NB4 (cell line): Measurements from ENCODE around the gene B4GALT1.

Experiments
- DNase-seq: peaks from one replicate; pipeline ENCODE4 v3.0.0; 2010; ENCODE audit warnings: low read depth
- H3K4me3 ChIP-seq: one replicate; pipeline ENCODE4 v1.5.1; 2011; ENCODE audit warnings: mild to moderate bottlenecking, low read depth, low read length, moderate library complexity
- CTCF ChIP-seq: IDR thresholded peaks from one replicate; pipeline ENCODE4 v1.5.1; 2012; ENCODE audit warnings: low read depth, low read length
- MYC ChIP-seq: IDR thresholded peaks from 2 replicates; pipeline ENCODE4 v1.6.1; 2011; ENCODE audit warnings: low read depth, low read length
- POLR2A ChIP-seq: IDR thresholded peaks from 2 replicates; pipeline ENCODE4 v1.6.1; 2011; ENCODE audit warnings: mild to moderate bottlenecking; ENCODE audit not compliant: insufficient read length; ENCODE audit errors: extremely low read depth
- TF ChIP-seq, protein P1 (sequence below): IDR thresholded peaks from 2 replicates; pipeline ENCODE4 v1.6.1; 2011; ENCODE audit warnings: low read depth, low read length

Gene B4GALT1

DNA sequence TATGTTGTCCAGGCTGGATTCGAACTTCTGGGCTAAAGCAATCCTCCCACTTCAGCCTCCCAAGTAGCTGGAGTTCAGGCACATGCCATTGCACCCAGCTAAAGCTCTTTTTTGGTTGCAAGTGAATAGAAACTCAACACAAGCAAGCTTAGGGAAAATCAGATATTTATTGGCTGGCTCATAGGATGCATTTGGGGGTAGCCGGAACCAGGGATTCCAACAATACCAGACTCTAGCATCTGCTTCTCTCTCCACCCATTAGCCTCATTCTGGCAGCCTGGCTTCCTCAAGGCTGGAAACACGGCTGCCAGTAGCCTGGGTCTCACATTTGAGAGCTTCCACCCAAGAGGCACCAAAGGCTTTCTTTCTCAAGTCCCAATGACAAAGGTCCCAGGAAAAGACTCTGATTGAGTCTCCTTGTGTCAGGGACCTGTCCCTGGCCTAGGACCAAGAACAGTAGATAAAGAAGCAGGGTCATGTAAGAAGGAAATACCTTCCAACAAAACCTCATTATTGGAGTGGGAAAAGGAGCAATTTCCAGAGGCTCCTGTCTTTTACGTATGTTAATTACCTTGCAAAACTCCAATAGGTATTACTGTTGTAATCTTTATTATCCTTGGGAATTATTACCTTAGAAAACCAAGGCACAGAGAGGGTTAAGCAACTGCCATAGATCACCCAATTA, 23.0 kb upstream of the B4GALT1 start:
- DNase-seq: no peak
- H3K4me3 ChIP-seq: no peak overlapping the region
- TF ChIP-seq, protein P1, sequence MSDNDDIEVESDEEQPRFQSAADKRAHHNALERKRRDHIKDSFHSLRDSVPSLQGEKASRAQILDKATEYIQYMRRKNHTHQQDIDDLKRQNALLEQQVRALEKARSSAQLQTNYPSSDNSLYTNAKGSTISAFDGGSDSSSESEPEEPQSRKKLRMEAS: no peak
- TF ChIP-seq POLR2A (no peak), MYC (no peak), CTCF (no peak)

- no peak for DNase-seq
- TF ChIP-seq CTCF: no peak
- TF ChIP-seq MYC: no peak
- TF ChIP-seq POLR2A: no peak
- TF ChIP-seq, protein P1: no peak
- no peak overlapping the region for H3K4me3 ChIP-seq
Observed at GRCh38 chr9:33189331-33189791, 22.2 kb upstream of the B4GALT1 start.

- H3K4me3 ChIP-seq: no peak overlapping the region
- no peak for DNase-seq
- TF ChIP-seq POLR2A: no peak
- no peak for TF ChIP-seq MYC
- no peak for TF ChIP-seq CTCF
- TF ChIP-seq, protein P1: no peak
Observed at GRCh38 chr9:33188711-33189110, 21.6 kb upstream of the B4GALT1 start.

GRCh38 chr9:33187519-33188218, 20.5 kb upstream of the B4GALT1 start:
- no peak overlapping the region for H3K4me3 ChIP-seq
- DNase-seq: no peak
- TF ChIP-seq MYC (no peak), POLR2A (no peak), CTCF (no peak)
- TF ChIP-seq, protein P1: no peak

GRCh38 chr9:33186457-33187168, 19.5 kb upstream of the B4GALT1 start:
- TF ChIP-seq MYC: no peak
- TF ChIP-seq, protein P1: no peak
- TF ChIP-seq CTCF: no peak
- TF ChIP-seq POLR2A: no peak
- no peak overlapping the region for H3K4me3 ChIP-seq
- no peak for DNase-seq
